ENCODE results near the gene OVCA2. TPM values are rescaled to one million over a fixed set of nuclear protein-coding genes. Genes with fewer than 3 reads are reported as not detected.

OVCA2 gene
- total and polyA plus RNA-seq, 8 donors = 3.1 to 83.4 (median 31.9) TPM; not detected in 1

GRCh38 chr17:2023692-2024571 lies 17.9 kb upstream of the OVCA2 start:
- Histone ChIP-seq H3K36me3 (no peaks in the 10 kb centered on the region), H3K9me3 (no peaks in the 10 kb centered on the region), H3K4me3 (peak overlapping the region; percentile 56 to 77 (median 58)), H3K27ac (no peak overlapping the region), H3K27me3 (peaks cover 0 to 80% (median 45%) of the 10 kb centered on the region in 3 donors), H3K4me1 (peaks cover 27 to 42% (median 37%) of the 10 kb centered on the region in 4 donors)
- WGBS, 5 donors = 1 to 2% (median 2%) methylated on average over 24 to 85 of the region's 85 CpGs
- intact Hi-C loops (cut with DNase I; ENCODE audit: low total_unique reads) = no loop called here
- peak in 1 of 2 donors; percentile 88 for DNase-seq
- no peak for TF ChIP-seq CTCF (IDR thresholded peaks at IDR 0.05)
- TF ChIP-seq POLR2AphosphoS5 (IDR thresholded peaks at IDR 0.05) = no peak
- no peak for TF ChIP-seq POLR2A (IDR thresholded peaks at IDR 0.05)
- TF ChIP-seq EP300 (IDR thresholded peaks at IDR 0.05) = no peak

- TF ChIP-seq POLR2AphosphoS5 (IDR thresholded peaks at IDR 0.05) (no peak), EP300 (IDR thresholded peaks at IDR 0.05) (no peak), POLR2A (IDR thresholded peaks at IDR 0.05) (no peak), CTCF (IDR thresholded peaks at IDR 0.05) (no peak)
- Histone ChIP-seq H3K27me3 (peaks cover 0 to 84% (median 45%) of the 10 kb centered on the region in 3 donors), H3K36me3 (no peaks in the 10 kb centered on the region), H3K27ac (peak overlapping the region in 1 of 5 donors; percentile 18), H3K4me1 (peaks cover 27 to 45% (median 41%) of the 10 kb centered on the region in 4 donors), H3K4me3 (peak overlapping the region; percentile 56 to 77 (median 58)), H3K9me3 (no peaks in the 10 kb centered on the region)
- WGBS, 5 donors = 0 to 1% (median 1%) methylated on average over 6 to 73 of the region's 73 CpGs
- intact Hi-C loops (cut with DNase I; ENCODE audit: low total_unique reads) = loop anchor here (5.0 kb wide), 1 partner anchor 117 kb away; no protein-coding TSS in a partner anchor
- DNase-seq = no peak
Observed at GRCh38 chr17:2024572-2025219, 17.1 kb upstream of the OVCA2 start.

GRCh38 chr17:2025220-2025621 lies 16.6 kb upstream of the OVCA2 start, which contains the start of gene RTN4RL1:
Gene RTN4RL1, minus strand, starts transcription at chr17:2025334. Its CDS starts 469 bp downstream, at chr17:2024865.
- H3K36me3 ChIP-seq = no peaks in the 10 kb centered on the region
- peak within 1 kb of the TSS; percentile 56 to 77 (median 58) for H3K4me3 ChIP-seq
- peaks cover 27 to 47% (median 44%) of the 10 kb centered on the region in 4 donors for H3K4me1 ChIP-seq
- peak within 1 kb of the TSS in 2 of 5 donors; percentile 18 to 28 for H3K27ac ChIP-seq
- peak; percentile 66 to 87 for DNase-seq
- 0 to 1% (median 0%) methylated on average over 25 to 46 of the region's 47 CpGs for WGBS, 5 donors
- H3K27me3 ChIP-seq = peaks cover 0 to 80% (median 45%) of the 10 kb centered on the region in 3 donors
- no peaks in the 10 kb centered on the region for H3K9me3 ChIP-seq
- no peak for TF ChIP-seq CTCF (IDR thresholded peaks at IDR 0.05)
- TF ChIP-seq POLR2AphosphoS5 (IDR thresholded peaks at IDR 0.05) = no peak
- TF ChIP-seq EP300 (IDR thresholded peaks at IDR 0.05) = no peak
- TF ChIP-seq POLR2A (IDR thresholded peaks at IDR 0.05) = no peak
- intact Hi-C loops (cut with DNase I; ENCODE audit: low total_unique reads) = loop anchor here (5.0 kb wide), 1 partner anchor 118 kb away; no protein-coding TSS in a partner anchor

Data from stomach (tissue), 9 donors.